B cell (primary cell): ENCODE measurements around the gene PPM1G. TPM values are rescaled to one million over a fixed set of nuclear protein-coding genes. Genes with fewer than 3 reads are reported as not detected.

Experiments
- ATAC-seq: fragments of 200-7000 bp; cut with Tn5 transposase; one replicate; pipeline ENCODE4 v1.10.0; 2021; ENCODE audit warnings: low read depth, mild to moderate bottlenecking, moderate number of reproducible peaks, moderate library complexity
- CTCF ChIA-PET: fragments of 350-600 bp; sonication (Branson Sonifier 250); formaldehyde crosslinking; loops from one replicate; lab custom pipeline; 2021; ENCODE audit warnings: antibody characterized with exemption, inconsistent platforms; lab: Charles Lee
- POLR2A ChIA-PET: fragments of 350-600 bp; sonication (Branson Sonifier 250); formaldehyde crosslinking; loops from one replicate; lab custom pipeline; 2021; ENCODE audit warnings: antibody characterized with exemption; lab: Charles Lee
- DNase-seq: peaks from one replicate; pipeline ENCODE4 v3.0.0; 2013
- H2AFZ ChIP-seq: 2 replicates; pipeline ENCODE4 v1.6.1; 2012; ENCODE audit warnings: mild to moderate bottlenecking, low read depth, low read length; ENCODE audit not compliant: insufficient read depth, poor library complexity, severe bottlenecking
- H3K27ac ChIP-seq, 2 donors: 1 replicate in 1 of 2; 2 replicates in 1 of 2; pipeline ENCODE4 v1.5.1; 2012 to 2013; ENCODE audit warnings: low read length in 2 of 2, mild to moderate bottlenecking in 2 of 2, moderate library complexity in 1 of 2
- H3K27me3 ChIP-seq, 4 experiments: fragments of 200-600 bp in 1 of 4; sonication (generic) in 1 of 4; replicated peaks in 1 of 4; 1 replicate in 2 of 4; 2 replicates in 2 of 4; pipeline versions ENCODE4 v1.6.1 to v1.7.0; 2013 to 2016; ENCODE audit warnings: low read length in 3 of 4, mild to moderate bottlenecking in 2 of 4, mixed read lengths in 1 of 4, moderate library complexity in 1 of 4; ENCODE audit not compliant: insufficient read depth in 4 of 4, control insufficient read depth in 3 of 4; ENCODE audit errors: control extremely low read depth in 1 of 4
- H3K36me3 ChIP-seq, 2 experiments: replicated peaks in 1 of 2; 1 replicate in 1 of 2; 2 replicates in 1 of 2; pipeline versions ENCODE4 v1.6.1 to v1.7.1; 2013; ENCODE audit warnings: low read length in 1 of 2; ENCODE audit not compliant: insufficient read depth in 2 of 2, control insufficient read depth in 1 of 2; ENCODE audit errors: control extremely low read depth in 1 of 2, extremely low read depth in 1 of 2
- H3K4me1 ChIP-seq, 2 donors: fragments of 200-600 bp in 1 of 2; sonication (generic) in 1 of 2; 1 replicate in 1 of 2; 2 replicates in 1 of 2; pipeline versions ENCODE4 v1.5.1 to v1.6.1; 2013 to 2017; ENCODE audit warnings: low read length in 2 of 2; ENCODE audit not compliant: control insufficient read depth in 2 of 2, insufficient read depth in 2 of 2
- H3K4me2 ChIP-seq: replicated peaks from 2 replicates; pipeline ENCODE3; 2012; ENCODE audit warnings: mild to moderate bottlenecking, low read depth, low read length; ENCODE audit not compliant: poor library complexity, severe bottlenecking
- H3K4me3 ChIP-seq, 5 experiments: fragments of 200-600 bp in 1 of 5; sonication (generic) in 1 of 5; 1 replicate in 3 of 5; 2 replicates in 2 of 5; pipeline versions ENCODE4 v1.5.1 to v1.7.0; 2011 to 2016; ENCODE audit warnings: low read length in 4 of 5, mild to moderate bottlenecking in 4 of 5, low read depth in 2 of 5, control low read depth in 1 of 5, moderate library complexity in 1 of 5; ENCODE audit not compliant: insufficient read depth in 1 of 5; ENCODE audit errors: control extremely low read depth in 1 of 5, extremely low read depth in 1 of 5
- H3K79me2 ChIP-seq: fragments of 200-600 bp; sonication (generic); one replicate; pipeline ENCODE4 v1.6.0; 2016; ENCODE audit warnings: low read length; ENCODE audit not compliant: control insufficient read depth, insufficient read depth
- H3K9ac ChIP-seq: fragments of 200-600 bp; sonication (generic); 2 replicates; pipeline ENCODE4 v1.6.1; 2017; ENCODE audit warnings: mild to moderate bottlenecking, low read length, moderate library complexity
- H3K9me3 ChIP-seq, 3 donors: one replicate each; pipeline versions ENCODE4 v1.6.1 to v1.7.1; 2013; ENCODE audit warnings: low read length in 2 of 3; ENCODE audit not compliant: control insufficient read depth in 2 of 3, insufficient read depth in 1 of 3; ENCODE audit errors: control extremely low read depth in 1 of 3
- H4K20me1 ChIP-seq: 2 replicates; pipeline ENCODE4 v1.6.0; 2012; ENCODE audit warnings: mild to moderate bottlenecking, low read length; ENCODE audit not compliant: insufficient read depth, control insufficient read depth, poor library complexity, severe bottlenecking
- H3K27ac Mint-ChIP-seq: one replicate; pipeline ENCODE4 v1.8.0; 2021; ENCODE audit warnings: mixed read lengths
- H3K27me3 Mint-ChIP-seq: one replicate; pipeline ENCODE4 v1.8.0; 2021; ENCODE audit warnings: mixed read lengths
- H3K4me1 Mint-ChIP-seq: one replicate; pipeline ENCODE4 v1.8.0; 2021; ENCODE audit warnings: mixed read lengths
- H3K4me3 Mint-ChIP-seq: one replicate; pipeline ENCODE4 v1.8.0; 2021; ENCODE audit warnings: mixed read lengths
- H3K9me3 Mint-ChIP-seq: one replicate; pipeline ENCODE4 v1.8.0; 2022; ENCODE audit warnings: mixed read lengths; ENCODE audit not compliant: insufficient read depth
- CTCF ChIP-seq: fragments of 200-600 bp; IDR thresholded peaks from one replicate; pipeline ENCODE4 v1.8.0; 2022; ENCODE audit warnings: antibody characterized with exemption, mild to moderate bottlenecking
- EZH2 ChIP-seq: IDR thresholded peaks from 2 replicates; pipeline ENCODE4 v1.6.1; 2012; ENCODE audit warnings: borderline replicate concordance, low read depth, mild to moderate bottlenecking, moderate library complexity, low read length; ENCODE audit not compliant: insufficient read depth, poor library complexity, severe bottlenecking
- WGBS: methylation state at CpG from one replicate; pipeline ENCODE4 v1.1.5; 2013; ENCODE audit warnings: missing lambda C conversion rate; ENCODE audit not compliant: insufficient coverage; 5-methylcytosine and 5-hydroxymethylcytosine counted together
- intact Hi-C: fragments of 100-400 bp; cut with micrococcal nuclease; formaldehyde crosslinking; loops from one replicate; pipeline ENCODE4 v1.10.0; 2022
- polyA plus RNA-seq: library from polyadenylated mRNA; depleted of rRNA; stranded (reverse); fragments of >200 nt; gene quantifications from 2 replicates; pipeline ENCODE4 v1.2.3, GENCODE V29; 2012
- total RNA-seq, 2 donors: library from RNA; stranded (reverse); fragments of 120-200 nt in 1 of 2; gene quantifications; 1 replicate in 1 of 2; 2 replicates in 1 of 2; pipeline versions ENCODE4 v1.2.3 to v1.2.4, GENCODE V29; 2013 to 2022

The PPM1G gene
- total and polyA plus RNA-seq, 2 donors (not counting 1 experiment from before 2014, with no cell fraction given): 23.7 to 48.9 TPM

- no peak for DNase-seq
- Histone ChIP-seq H4K20me1 (peaks cover 39% of the 10 kb centered on the region), H2AFZ (no peak overlapping the region), H3K36me3 (peaks cover 0 to 9% of the 10 kb centered on the region in 2 experiments), H3K4me3 (no peak overlapping the region), H3K9ac (no peak overlapping the region), H3K27ac (no peak overlapping the region), H3K27me3 (no peaks in the 10 kb centered on the region), H3K9me3 (no peaks in the 10 kb centered on the region), H3K79me2 (peaks cover 90% of the 10 kb centered on the region), H3K4me2 (no peak overlapping the region), H3K4me1 (no peaks in the 10 kb centered on the region)
- TF ChIP-seq EZH2 (no peak), CTCF (no peak)
- H3K27me3 Mint-ChIP-seq: no peaks in the 10 kb centered on the region
- H3K4me3 Mint-ChIP-seq: no peak overlapping the region
- H3K27ac Mint-ChIP-seq: no peak overlapping the region
- 98% methylated on average over 26 of the region's 33 CpGs for WGBS
- CTCF ChIA-PET: no interaction called here
- peaks cover 7% of the 10 kb centered on the region for H3K4me1 Mint-ChIP-seq
- no peak for ATAC-seq
- intact Hi-C loops: no loop called here
- no peaks in the 10 kb centered on the region for H3K9me3 Mint-ChIP-seq
- POLR2A ChIA-PET: no interaction called here
These were observed 16.2 kb downstream of the PPM1G start for GRCh38 chr2:27393225-27393624.

GRCh38 chr2:27390822-27391679, 18.3 kb downstream of the PPM1G start:
- H3K9me3 ChIP-seq: no peaks in the 10 kb centered on the region
- TF ChIP-seq CTCF (no peak), EZH2 (no peak)
- no peak overlapping the region for H3K4me3 Mint-ChIP-seq
- H3K27me3 Mint-ChIP-seq: no peaks in the 10 kb centered on the region
- intact Hi-C loops: no loop called here
- H2AFZ ChIP-seq: no peak overlapping the region
- DNase-seq (no peak), ATAC-seq (no peak)
- H3K9ac ChIP-seq: no peak overlapping the region
- whole genome bisulfite sequencing: 93% methylated on average over 3 of the region's 9 CpGs
- H3K27ac ChIP-seq: no peak overlapping the region
- no peak overlapping the region for H3K4me2 ChIP-seq
- CTCF ChIA-PET: no interaction called here
- no peaks in the 10 kb centered on the region for H3K9me3 Mint-ChIP-seq
- H3K4me1 ChIP-seq: no peaks in the 10 kb centered on the region
- POLR2A ChIA-PET: interaction anchor here (0.6 kb wide), 1 partner anchor 93 kb away, joined by 3 read pairs; no protein-coding TSS in a partner anchor
- H3K4me1 Mint-ChIP-seq: peaks cover 3% of the 10 kb centered on the region
- H3K4me3 ChIP-seq: no peak overlapping the region
- peaks cover 0 to 18% of the 10 kb centered on the region in 2 experiments for H3K36me3 ChIP-seq
- H3K27me3 ChIP-seq: no peaks in the 10 kb centered on the region
- H4K20me1 ChIP-seq: peaks cover 28% of the 10 kb centered on the region
- no peak overlapping the region for H3K27ac Mint-ChIP-seq
- H3K79me2 ChIP-seq: peaks cover 73% of the 10 kb centered on the region
